Astrocyte (in vitro differentiated cells and primary cell): Measurements from ENCODE around the gene OR14C36. TPM values are rescaled to one million over a fixed set of nuclear protein-coding genes. Genes with fewer than 3 reads are reported as not detected.

Experiments
- DNase-seq: peaks from one replicate; pipeline ENCODE4 v3.0.0-alpha.2; 2010; ENCODE audit warnings: low read depth
- FAIRE-seq: peaks from 2 replicates; lab custom pipeline; 2011; peaks lifted over from hg19 to GRCh38; lab: Jason Lieb, UNC
- H2AFZ ChIP-seq: 2 replicates; pipeline ENCODE4 v1.6.0; 2012; ENCODE audit warnings: low read depth, low read length, inconsistent platforms
- H3K27ac ChIP-seq: 2 replicates; pipeline ENCODE4 v1.5.1; 2011; ENCODE audit warnings: low read depth, low read length, inconsistent platforms
- H3K27me3 ChIP-seq: 2 replicates; pipeline ENCODE4 v1.6.0; 2011; ENCODE audit warnings: low read length, inconsistent platforms; ENCODE audit not compliant: insufficient read depth
- H3K36me3 ChIP-seq: 2 replicates; pipeline ENCODE4 v1.5.1; 2011; ENCODE audit warnings: low read length, inconsistent platforms; ENCODE audit not compliant: insufficient read depth
- H3K4me1 ChIP-seq: 2 replicates; pipeline ENCODE4 v1.5.1; 2011; ENCODE audit warnings: low read length, inconsistent platforms; ENCODE audit not compliant: insufficient read depth
- H3K4me2 ChIP-seq: 2 replicates; pipeline ENCODE4 v1.6.0; 2012; ENCODE audit warnings: low read length, inconsistent platforms
- H3K4me3 ChIP-seq: 2 replicates; pipeline ENCODE4 v1.5.1; 2011; ENCODE audit warnings: low read depth, mild to moderate bottlenecking, low read length, inconsistent platforms; ENCODE audit not compliant: insufficient read depth
- H3K79me2 ChIP-seq: 2 replicates; pipeline ENCODE4 v1.6.0; 2012; ENCODE audit warnings: mild to moderate bottlenecking, low read length, inconsistent platforms; ENCODE audit not compliant: insufficient read depth
- H3K9ac ChIP-seq: 2 replicates; pipeline ENCODE4 v1.6.0; 2012; ENCODE audit warnings: mild to moderate bottlenecking, low read length, inconsistent platforms
- H3K9me3 ChIP-seq: 2 replicates; pipeline ENCODE4 v1.5.1; 2012; ENCODE audit warnings: low read depth, mild to moderate bottlenecking, low read length, inconsistent platforms; ENCODE audit not compliant: insufficient read depth
- H4K20me1 ChIP-seq: 2 replicates; pipeline ENCODE4 v1.6.0; 2012; ENCODE audit warnings: low read length, inconsistent platforms; ENCODE audit not compliant: insufficient read depth
- H3K27ac Mint-ChIP-seq: one replicate; pipeline ENCODE4 v1.8.0; 2021; ENCODE audit warnings: mild to moderate bottlenecking, mixed read lengths; ENCODE audit not compliant: unreplicated experiment
- H3K27me3 Mint-ChIP-seq: one replicate; pipeline ENCODE4 v1.8.0; 2021; ENCODE audit warnings: low read depth, mixed read lengths; ENCODE audit not compliant: unreplicated experiment
- H3K36me3 Mint-ChIP-seq: one replicate; pipeline ENCODE4 v1.8.0; 2021; ENCODE audit warnings: low read depth, mixed read lengths; ENCODE audit not compliant: unreplicated experiment
- H3K4me1 Mint-ChIP-seq: one replicate; pipeline ENCODE4 v1.8.0; 2021; ENCODE audit warnings: low read depth, mixed read lengths; ENCODE audit not compliant: unreplicated experiment
- H3K4me3 Mint-ChIP-seq: one replicate; pipeline ENCODE4 v1.8.0; 2021; ENCODE audit warnings: mild to moderate bottlenecking, moderate library complexity, mixed read lengths; ENCODE audit not compliant: unreplicated experiment
- H3K9me3 Mint-ChIP-seq: one replicate; pipeline ENCODE4 v1.8.0; 2021; ENCODE audit warnings: mild to moderate bottlenecking, mixed read lengths; ENCODE audit not compliant: unreplicated experiment
- CTCF ChIP-seq: IDR thresholded peaks from 2 replicates; pipeline ENCODE4 v1.5.1; 2011; ENCODE audit warnings: low read depth, mild to moderate bottlenecking, inconsistent platforms, low read length, moderate library complexity; ENCODE audit not compliant: insufficient read depth
- EZH2 ChIP-seq: IDR thresholded peaks from 2 replicates; pipeline ENCODE4 v1.6.1; 2012; ENCODE audit warnings: mild to moderate bottlenecking, low read length, inconsistent platforms; ENCODE audit not compliant: insufficient read depth
- total RNA-seq: library from RNA; stranded (reverse); gene quantifications from 2 replicates; pipeline ENCODE4 v1.2.1, GENCODE V29; 2021

The OR14C36 gene
- total RNA-seq, 1 donor from 2014 or later: not detected

- H3K9me3 ChIP-seq: no peaks in the 10 kb centered on the region
- H3K79me2 ChIP-seq: no peaks in the 10 kb centered on the region
- H3K27ac ChIP-seq: no peak within 1 kb of the TSS
- no peaks in the 10 kb centered on the region for H3K4me1 Mint-ChIP-seq
- H3K9me3 Mint-ChIP-seq: peaks cover 10% of the 10 kb centered on the region
- H3K27me3 ChIP-seq: no peaks in the 10 kb centered on the region
- no peaks in the 10 kb centered on the region for H3K36me3 Mint-ChIP-seq
- TF ChIP-seq CTCF (no peak), EZH2 (no peak)
- no peaks in the 10 kb centered on the region for H3K4me1 ChIP-seq
- no peaks in the 10 kb centered on the region for H4K20me1 ChIP-seq
- no peak within 1 kb of the TSS for H3K4me3 Mint-ChIP-seq
- H3K9ac ChIP-seq: no peak within 1 kb of the TSS
- H3K4me3 ChIP-seq: no peak within 1 kb of the TSS
- no peak for DNase-seq
- H2AFZ ChIP-seq: no peak within 1 kb of the TSS
- no peaks in the 10 kb centered on the region for H3K36me3 ChIP-seq
- H3K27ac Mint-ChIP-seq: no peak within 1 kb of the TSS
- H3K4me2 ChIP-seq: no peak within 1 kb of the TSS
- no peak for FAIRE-seq
- H3K27me3 Mint-ChIP-seq: no peaks in the 10 kb centered on the region
Observed at GRCh38 chr1:248324468-248324867, 24.1 kb upstream of the OR14C36 start, which contains the start of gene OR2M7. Gene OR2M7 (minus strand): TSS chr1:248324568. CDS start chr1:248324568, 0 bp downstream.

GRCh38 chr1:248343451-248343850 is 5.1 kb upstream of the OR14C36 start:
- no peaks in the 10 kb centered on the region for H4K20me1 ChIP-seq
- H3K4me1 Mint-ChIP-seq: no peaks in the 10 kb centered on the region
- peaks cover under 1% of the 10 kb centered on the region for H3K9me3 ChIP-seq
- no peak overlapping the region for H3K27ac Mint-ChIP-seq
- TF ChIP-seq CTCF: no peak
- TF ChIP-seq EZH2: no peak
- H3K27ac ChIP-seq: no peak overlapping the region
- no peak overlapping the region for H3K4me3 Mint-ChIP-seq
- H3K36me3 ChIP-seq: no peaks in the 10 kb centered on the region
- no peaks in the 10 kb centered on the region for H3K4me1 ChIP-seq
- H3K4me2 ChIP-seq: no peak overlapping the region
- no peaks in the 10 kb centered on the region for H3K36me3 Mint-ChIP-seq
- no peaks in the 10 kb centered on the region for H3K27me3 ChIP-seq
- H3K4me3 ChIP-seq: no peak overlapping the region
- FAIRE-seq: no peak
- H3K27me3 Mint-ChIP-seq: no peaks in the 10 kb centered on the region
- DNase-seq: no peak
- H3K9ac ChIP-seq: no peak overlapping the region
- no peaks in the 10 kb centered on the region for H3K79me2 ChIP-seq
- no peak overlapping the region for H2AFZ ChIP-seq
- peaks cover 3% of the 10 kb centered on the region for H3K9me3 Mint-ChIP-seq

GRCh38 chr1:248359415-248359814 is 10.8 kb downstream of the OR14C36 start:
- Mint-ChIP-seq H3K9me3 (peaks cover 7% of the 10 kb centered on the region), H3K27ac (no peak overlapping the region), H3K4me1 (no peaks in the 10 kb centered on the region), H3K4me3 (no peak overlapping the region), H3K27me3 (no peaks in the 10 kb centered on the region), H3K36me3 (no peaks in the 10 kb centered on the region)
- no peak overlapping the region for H3K4me2 ChIP-seq
- no peaks in the 10 kb centered on the region for H3K27me3 ChIP-seq
- FAIRE-seq (no peak), DNase-seq (no peak)
- no peak overlapping the region for H3K9ac ChIP-seq
- H3K79me2 ChIP-seq: no peaks in the 10 kb centered on the region
- H3K4me3 ChIP-seq: no peak overlapping the region
- no peaks in the 10 kb centered on the region for H3K9me3 ChIP-seq
- no peaks in the 10 kb centered on the region for H4K20me1 ChIP-seq
- TF ChIP-seq EZH2: no peak
- TF ChIP-seq CTCF: no peak
- no peaks in the 10 kb centered on the region for H3K4me1 ChIP-seq
- H3K36me3 ChIP-seq: no peaks in the 10 kb centered on the region
- no peak overlapping the region for H3K27ac ChIP-seq
- no peak overlapping the region for H2AFZ ChIP-seq
